Liver (tissue), 9 donors: ENCODE results near the gene KLF11. TPM values are rescaled to one million over a fixed set of nuclear protein-coding genes. Genes with fewer than 3 reads are reported as not detected.
A peak's percentile ranks its signal among the peaks of the same experiment; 100 is the strongest.

Source experiments
- DNase-seq: peaks from one replicate; pipeline ENCODE4 v3.0.0-alpha.2; 2017; ENCODE audit warnings: low spot score
- H3K27ac ChIP-seq, 2 donors: one replicate each; pipeline ENCODE4 v1.7.0; 2013; ENCODE audit warnings: inconsistent platforms in 2 of 2, low read length in 2 of 2, control low read depth in 1 of 2, low read depth in 1 of 2, mild to moderate bottlenecking in 1 of 2
- H3K27me3 ChIP-seq, 4 donors: one replicate each; pipeline versions ENCODE4 v1.6.1 to v1.7.0; 2013; ENCODE audit warnings: low read length in 3 of 4, inconsistent platforms in 1 of 4, mild to moderate bottlenecking in 1 of 4, moderate library complexity in 1 of 4; ENCODE audit not compliant: control insufficient read depth in 4 of 4, insufficient read depth in 4 of 4
- H3K36me3 ChIP-seq, 4 donors: one replicate each; pipeline versions ENCODE4 v1.6.1 to v1.7.0; 2013; ENCODE audit warnings: low read length in 3 of 4, mild to moderate bottlenecking in 3 of 4, low read depth in 1 of 4, moderate library complexity in 1 of 4; ENCODE audit not compliant: control insufficient read depth in 4 of 4, insufficient read depth in 3 of 4
- H3K4me1 ChIP-seq, 4 donors: one replicate each; pipeline versions ENCODE4 v1.6.1 to v1.7.0; 2013; ENCODE audit warnings: low read length in 3 of 4, mild to moderate bottlenecking in 3 of 4, moderate library complexity in 1 of 4; ENCODE audit not compliant: control insufficient read depth in 4 of 4, insufficient read depth in 4 of 4
- H3K4me3 ChIP-seq, 3 donors: one replicate each; pipeline versions ENCODE4 v1.6.1 to v1.7.0; 2013; ENCODE audit warnings: low read length in 3 of 3, control low read depth in 1 of 3, low read depth in 1 of 3, mild to moderate bottlenecking in 1 of 3
- H3K9ac ChIP-seq, 2 donors: one replicate each; pipeline ENCODE4 v1.7.0; 2013; ENCODE audit warnings: low read length in 2 of 2, mild to moderate bottlenecking in 2 of 2, moderate library complexity in 2 of 2, control low read depth in 1 of 2, low read depth in 1 of 2
- H3K9me3 ChIP-seq, 4 donors: one replicate each; pipeline versions ENCODE4 v1.6.1 to v1.7.0; 2013; ENCODE audit warnings: low read length in 3 of 4; ENCODE audit not compliant: control insufficient read depth in 4 of 4
- CTCF ChIP-seq: fragments of 150-350 bp; IDR thresholded peaks from 2 replicates; pipeline ENCODE4 v1.5.1; 2017; ENCODE audit warnings: improper control_type of control experiment, low read depth, low read length; ENCODE audit not compliant: missing input control
- EGR1 ChIP-seq, 2 donors: IDR thresholded peaks; 2 replicates each; pipeline ENCODE4 v1.6.1; 2016 to 2018; ENCODE audit warnings: antibody characterized with exemption in 2 of 2, low read depth in 2 of 2
- FOXA1 ChIP-seq: IDR thresholded peaks from 2 replicates; pipeline ENCODE4 v1.6.1; 2016; ENCODE audit warnings: antibody characterized with exemption
- FOXA2 ChIP-seq: IDR thresholded peaks from 2 replicates; pipeline ENCODE4 v1.6.1; 2016; ENCODE audit warnings: antibody characterized with exemption
- GABPA ChIP-seq, 2 donors: IDR thresholded peaks in 1 of 2; conservative IDR thresholded peaks in 1 of 2; 2 replicates each; pipeline ENCODE4 v1.6.1; 2016; ENCODE audit warnings: antibody characterized with exemption in 2 of 2, mild to moderate bottlenecking in 1 of 2, moderate library complexity in 1 of 2
- HNF4A ChIP-seq, 2 donors: conservative IDR thresholded peaks; 2 replicates each; pipeline ENCODE4 v1.6.1; 2016; ENCODE audit warnings: antibody characterized with exemption in 2 of 2, mild to moderate bottlenecking in 2 of 2
- HNF4G ChIP-seq: IDR thresholded peaks from 2 replicates; pipeline ENCODE4 v1.6.1; 2016; ENCODE audit warnings: antibody characterized with exemption
- JUND ChIP-seq, 2 donors: IDR thresholded peaks; 2 replicates each; pipeline ENCODE4 v1.6.1; 2016; ENCODE audit warnings: antibody characterized with exemption in 2 of 2
- NR2F2 ChIP-seq: IDR thresholded peaks from 2 replicates; pipeline ENCODE4 v1.6.1; 2016; ENCODE audit warnings: antibody characterized with exemption
- RAD21 ChIP-seq, 2 donors: IDR thresholded peaks; 2 replicates each; pipeline ENCODE4 v1.6.1; 2016; ENCODE audit warnings: antibody characterized with exemption in 2 of 2, mild to moderate bottlenecking in 2 of 2
- REST ChIP-seq: IDR thresholded peaks from 2 replicates; pipeline ENCODE4 v1.6.1; 2016; ENCODE audit warnings: antibody characterized with exemption, mild to moderate bottlenecking
- RXRA ChIP-seq, 2 donors: IDR thresholded peaks; 2 replicates each; pipeline ENCODE4 v1.6.1; 2017 to 2018; ENCODE audit warnings: antibody characterized with exemption in 2 of 2, mild to moderate bottlenecking in 1 of 2
- TAF1 ChIP-seq: conservative IDR thresholded peaks from 2 replicates; pipeline ENCODE4 v1.6.1; 2016; ENCODE audit warnings: antibody characterized with exemption, mild to moderate bottlenecking
- YY1 ChIP-seq: IDR thresholded peaks from 2 replicates; pipeline ENCODE4 v1.6.1; 2016; ENCODE audit warnings: antibody characterized with exemption, mild to moderate bottlenecking
- WGBS: extraction: QIAGEN DNeasy Blood & Tissue Kit; methylation state at CpG from one replicate; pipeline ENCODE4 v1.1.7; 2013; 5-methylcytosine and 5-hydroxymethylcytosine counted together
- polyA plus RNA-seq, 2 donors: library from polyadenylated mRNA; stranded (reverse) in 1 of 2; unstranded in 1 of 2; fragments of 200-250 nt in 1 of 2; fragments of >200 nt in 1 of 2; fragmentation: Nextera tagmentation in 1 of 2; extraction: Ambion mirVana in 1 of 2; gene quantifications; one replicate each; pipeline versions ENCODE4 v1.2.1 to v1.2.3, GENCODE V29; 2013 to 2015
- total RNA-seq, 2 donors: library from RNA; depleted of rRNA; stranded (reverse); fragments of >200 nt; gene quantifications; one replicate each; pipeline ENCODE4 v1.2.3, GENCODE V29; 2014
- TF ChIP-seq, protein P1 (sequence below): IDR thresholded peaks from 2 replicates; pipeline ENCODE4 v1.6.1; 2016; ENCODE audit warnings: antibody characterized with exemption
- donor health status: healthy.
- donor health status: healthy.
- donor health status: healthy.
- donor health status: healthy.
- donor health status: healthy.

KLF11 gene
- total and polyA plus RNA-seq, 4 donors: 10.5 to 43.0 (median 14.5) TPM

GRCh38 chr2:10039658-10040410 is 3.5 kb upstream of the KLF11 start:
- Histone ChIP-seq H3K27me3 (no peaks in the 10 kb centered on the region), H3K4me1 (peaks cover 20 to 55% (median 39%) of the 10 kb centered on the region in 4 donors), H3K9me3 (no peaks in the 10 kb centered on the region), H3K9ac (no peak overlapping the region), H3K4me3 (no peak overlapping the region), H3K36me3 (no peaks in the 10 kb centered on the region), H3K27ac (peak overlapping the region in 1 of 2 donors; percentile 39)
- 65% methylated on average over 16 of the region's 16 CpGs for WGBS
- DNase-seq: no peak
- TF ChIP-seq HNF4A (conservative IDR thresholded peaks at IDR 0.05) (peak in 1 of 2 donors; percentile 25), RAD21 (IDR thresholded peaks at IDR 0.05) (peak in 1 of 2 donors; percentile 53), RXRA (IDR thresholded peaks at IDR 0.05) (peak in 1 of 2 donors; percentile 56), FOXA1 (no peak), REST (peak; percentile 18)
- TF ChIP-seq, protein P1, sequence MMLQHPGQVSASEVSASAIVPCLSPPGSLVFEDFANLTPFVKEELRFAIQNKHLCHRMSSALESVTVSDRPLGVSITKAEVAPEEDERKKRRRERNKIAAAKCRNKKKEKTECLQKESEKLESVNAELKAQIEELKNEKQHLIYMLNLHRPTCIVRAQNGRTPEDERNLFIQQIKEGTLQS: no peak

- H3K9me3 ChIP-seq: no peaks in the 10 kb centered on the region
- H3K36me3 ChIP-seq: peaks cover 0 to 6% (median 2%) of the 10 kb centered on the region in 4 donors
- no peaks in the 10 kb centered on the region for H3K27me3 ChIP-seq
- H3K4me1 ChIP-seq: peaks cover 14 to 49% (median 29%) of the 10 kb centered on the region in 4 donors
- DNase-seq: no peak
- 92% methylated on average over 14 of the region's 14 CpGs for WGBS
- H3K4me3 ChIP-seq: peak overlapping the region in 2 of 3 donors; percentile 1 to 73
- peak overlapping the region in 1 of 2 donors; percentile 41 for H3K9ac ChIP-seq
- TF ChIP-seq RAD21 (IDR thresholded peaks at IDR 0.05) (no peak), GABPA (IDR thresholded peaks at IDR 0.05 in 1 of 2, conservative IDR thresholded peaks at IDR 0.05 in 1 of 2) (no peak), FOXA2 (no peak), RXRA (IDR thresholded peaks at IDR 0.05) (no peak), YY1 (no peak)
- TF ChIP-seq, protein P1: no peak
- peak overlapping the region; percentile 43 to 96 for H3K27ac ChIP-seq
These were observed 1.6 kb upstream of the KLF11 start for GRCh38 chr2:10041711-10042110.

- Histone ChIP-seq H3K9ac (peak overlapping the region in 1 of 2 donors; percentile 51), H3K36me3 (peaks cover 0 to 11% (median 6%) of the 10 kb centered on the region in 4 donors), H3K27me3 (no peaks in the 10 kb centered on the region), H3K4me1 (peaks cover 14 to 53% (median 32%) of the 10 kb centered on the region in 4 donors), H3K9me3 (no peaks in the 10 kb centered on the region), H3K4me3 (peak overlapping the region; percentile 11 to 73 (median 30)), H3K27ac (peak overlapping the region; percentile 81 to 96)
- WGBS: 15% methylated on average over 54 of the region's 54 CpGs
- DNase-seq: peak; percentile 74
- TF ChIP-seq HNF4G (no peak), REST (peak; percentile 57), EGR1 (IDR thresholded peaks at IDR 0.05; ENCODE audit: low read depth in 2 of 2) (peak in 1 of 2 donors; percentile 25), FOXA2 (no peak), CTCF (no peak), TAF1 (peak; percentile 77), JUND (IDR thresholded peaks at IDR 0.05) (no peak), NR2F2 (peak; percentile 81)
These were observed 819 bp upstream of the KLF11 start for GRCh38 chr2:10042301-10043161.
